ENCODE data around the gene SMIM12.

The SMIM12 gene

DNA sequence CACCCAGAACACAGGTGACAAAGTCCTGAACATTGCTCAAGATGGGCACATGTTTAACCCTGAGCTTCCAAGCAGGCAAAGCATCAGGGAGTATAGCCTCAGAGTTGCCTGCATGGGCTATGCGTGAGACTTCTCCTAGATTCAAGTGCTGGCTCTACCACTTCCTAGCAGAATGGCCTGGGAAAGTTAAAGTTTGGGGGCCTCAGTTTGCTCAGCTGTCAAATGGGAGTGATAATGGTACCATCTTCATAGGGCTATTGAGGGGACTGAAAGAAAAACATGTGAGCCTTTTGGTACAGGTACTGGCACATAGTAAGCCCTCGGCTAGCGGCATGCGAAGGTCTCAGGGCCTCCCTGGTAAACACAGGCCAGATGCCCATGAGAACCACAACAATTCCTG is 28.0 kb upstream of the SMIM12 start:
- no peak for DNase-seq

DNA sequence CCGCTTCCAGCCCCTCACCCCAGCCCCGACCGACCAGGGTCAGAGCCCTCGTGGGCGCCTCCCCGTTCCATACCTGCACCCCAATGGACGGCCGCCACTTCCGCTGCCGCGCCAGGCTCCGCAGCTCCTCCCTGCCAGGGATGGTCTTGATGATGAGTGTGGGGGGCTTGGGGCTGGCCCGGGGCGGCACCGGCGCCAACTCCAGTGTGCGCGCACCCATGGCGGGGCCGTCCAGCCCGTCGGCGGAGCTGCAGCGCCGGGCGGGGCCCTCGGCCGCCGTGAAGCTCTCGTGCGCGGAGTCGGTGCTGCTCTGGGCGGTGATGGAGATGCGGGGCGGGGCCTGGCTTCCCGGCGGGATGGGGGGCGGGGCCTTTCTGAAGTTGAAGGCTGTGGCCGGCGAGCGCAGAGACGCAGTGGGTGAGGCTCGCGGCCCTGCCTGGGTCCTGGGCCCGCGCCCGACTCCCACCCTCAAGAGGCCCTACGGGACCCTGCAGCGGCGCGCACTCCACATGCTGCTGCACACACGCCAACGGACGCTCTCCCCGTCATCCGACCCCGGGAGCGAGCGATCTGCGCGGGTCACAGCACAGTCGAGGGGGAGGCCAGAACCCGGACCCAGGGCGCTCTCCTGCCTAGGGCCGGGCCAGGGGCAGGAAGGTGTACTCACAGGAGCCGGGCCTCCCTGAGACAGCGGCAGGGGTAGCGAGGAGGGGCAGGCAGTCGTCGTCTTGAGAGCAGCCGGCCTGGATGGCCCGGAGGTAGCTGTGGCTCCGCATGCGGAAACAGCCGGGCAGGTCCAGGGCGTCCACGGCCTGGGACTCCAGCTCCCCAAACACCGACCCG is 26.1 kb upstream of the SMIM12 start:
- H3K27ac Mint-ChIP-seq: no peak overlapping the region
- no peaks in the 10 kb centered on the region for H3K36me3 Mint-ChIP-seq (ENCODE audit: low read depth)
- DNase-seq: peak; percentile 73
- peaks cover 38% of the 10 kb centered on the region for H3K27me3 Mint-ChIP-seq
- H3K4me1 Mint-ChIP-seq: peaks cover 3% of the 10 kb centered on the region
- H3K9me3 Mint-ChIP-seq: no peaks in the 10 kb centered on the region
- peak overlapping the region; percentile 65 for H3K4me3 Mint-ChIP-seq
- peak; percentile 79 for ATAC-seq

More for the DNA sequence above, 28.0 kb upstream of the SMIM12 start:
- H3K9me3 Mint-ChIP-seq: peaks cover 12% of the 10 kb centered on the region
- peaks cover 3% of the 10 kb centered on the region for H3K4me1 Mint-ChIP-seq
- H3K27me3 Mint-ChIP-seq: peaks cover 37% of the 10 kb centered on the region
- H3K36me3 Mint-ChIP-seq (ENCODE audit: low read depth): peaks cover 2% of the 10 kb centered on the region
- H3K27ac Mint-ChIP-seq: no peak overlapping the region
- ATAC-seq: no peak
- H3K4me3 Mint-ChIP-seq: no peak overlapping the region

DNA sequence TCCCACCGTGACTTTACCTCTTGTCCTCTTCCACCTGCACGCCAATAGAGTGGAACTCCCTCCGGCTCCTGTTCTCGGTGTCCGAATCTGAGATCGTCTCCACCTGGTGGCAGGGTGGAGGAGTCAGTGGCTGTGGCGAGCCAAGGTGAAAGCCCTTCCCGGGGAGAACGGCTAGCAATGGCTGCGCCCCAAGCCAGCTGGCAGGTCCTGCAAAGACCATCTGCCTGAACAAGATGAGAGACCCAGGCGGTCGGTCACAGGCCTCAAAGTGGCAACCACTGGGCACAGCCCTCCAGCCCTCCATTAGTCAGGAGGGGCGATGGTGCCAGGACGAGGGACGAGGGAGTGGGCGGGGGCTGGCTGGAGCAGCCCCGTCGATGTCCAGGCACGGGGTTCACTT is 25.4 kb upstream of the SMIM12 start:
- DNase-seq: no peak
- H3K36me3 Mint-ChIP-seq (ENCODE audit: low read depth): no peaks in the 10 kb centered on the region
- H3K27me3 Mint-ChIP-seq: peaks cover 39% of the 10 kb centered on the region
- H3K4me1 Mint-ChIP-seq: peaks cover 3% of the 10 kb centered on the region
- no peak overlapping the region for H3K27ac Mint-ChIP-seq
- H3K9me3 Mint-ChIP-seq: no peaks in the 10 kb centered on the region
- no peak for ATAC-seq
- peak overlapping the region; percentile 65 for H3K4me3 Mint-ChIP-seq

DNA sequence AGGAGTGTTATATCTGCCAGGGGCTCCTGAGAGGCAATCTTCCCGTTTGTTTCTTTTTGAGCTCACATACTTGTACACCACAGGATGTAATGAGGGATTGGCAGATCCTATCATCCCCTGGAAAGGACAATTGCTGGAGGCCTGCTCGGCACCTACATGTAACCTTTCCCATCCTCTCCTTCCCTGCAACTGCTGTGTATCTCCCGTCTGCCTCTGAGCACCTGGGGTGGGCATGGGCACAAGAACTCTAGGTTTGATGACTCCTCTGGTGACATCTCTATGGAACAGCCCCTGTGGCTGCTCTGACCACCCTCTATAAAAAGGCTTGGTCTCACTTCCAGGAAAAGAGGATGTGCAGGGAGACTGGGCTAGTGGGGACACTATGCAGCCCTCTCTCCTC is 25.0 kb upstream of the SMIM12 start:
- Mint-ChIP-seq H3K4me3 (peak overlapping the region; percentile 65), H3K36me3 (ENCODE audit: low read depth) (no peaks in the 10 kb centered on the region), H3K4me1 (peaks cover 3% of the 10 kb centered on the region), H3K9me3 (no peaks in the 10 kb centered on the region), H3K27ac (no peak overlapping the region), H3K27me3 (peaks cover 43% of the 10 kb centered on the region)
- ATAC-seq: no peak
- no peak for DNase-seq

DNA sequence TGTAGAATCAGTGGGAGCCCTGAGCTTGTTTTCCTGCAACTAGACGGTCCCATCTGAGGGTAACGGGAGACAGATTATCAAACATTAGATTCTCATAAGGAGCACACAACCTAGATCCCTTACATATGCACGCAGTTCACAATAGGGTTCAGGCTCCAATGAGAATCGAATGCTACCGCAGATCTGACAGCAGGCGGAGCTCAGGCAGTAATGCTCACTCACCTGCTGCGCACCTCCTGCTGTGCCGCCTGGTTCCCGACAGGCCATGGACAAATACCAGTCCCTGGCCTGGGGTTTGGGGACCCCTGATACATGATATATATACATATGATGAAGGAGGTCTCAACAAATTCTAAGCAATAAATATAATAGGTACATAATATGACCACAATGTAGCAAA is 19.7 kb upstream of the SMIM12 start:
- H3K27me3 Mint-ChIP-seq: peaks cover 47% of the 10 kb centered on the region
- no peak for ATAC-seq
- H3K4me1 Mint-ChIP-seq: no peaks in the 10 kb centered on the region
- no peaks in the 10 kb centered on the region for H3K36me3 Mint-ChIP-seq (ENCODE audit: low read depth)
- H3K9me3 Mint-ChIP-seq: no peaks in the 10 kb centered on the region
- DNase-seq: no peak
- H3K27ac Mint-ChIP-seq: no peak overlapping the region
- H3K4me3 Mint-ChIP-seq: no peak overlapping the region

DNA sequence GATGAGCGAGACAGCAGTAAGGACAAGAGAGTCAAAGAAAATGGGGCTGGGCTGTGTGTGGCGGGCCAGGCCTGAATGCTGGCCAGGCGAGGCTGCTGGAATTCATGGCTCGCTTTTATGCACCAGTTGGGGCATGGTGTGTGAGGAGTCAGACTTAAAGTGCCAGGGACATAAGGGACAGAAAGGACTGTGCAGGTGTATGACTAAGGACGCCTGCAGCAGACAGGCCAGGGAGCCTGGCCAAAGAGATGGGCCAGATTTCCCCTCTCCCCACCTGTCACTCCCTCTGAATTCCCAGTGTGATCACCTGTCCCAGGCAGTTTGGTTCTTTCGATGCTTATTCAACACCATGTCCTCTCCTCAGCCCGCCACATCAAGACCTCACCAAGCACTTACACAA is 16.9 kb upstream of the SMIM12 start:
- Mint-ChIP-seq H3K27me3 (peaks cover 42% of the 10 kb centered on the region), H3K9me3 (no peaks in the 10 kb centered on the region), H3K4me1 (peaks cover 3% of the 10 kb centered on the region), H3K36me3 (ENCODE audit: low read depth) (no peaks in the 10 kb centered on the region), H3K4me3 (no peak overlapping the region), H3K27ac (no peak overlapping the region)
- ATAC-seq: no peak
- no peak for DNase-seq

DNA sequence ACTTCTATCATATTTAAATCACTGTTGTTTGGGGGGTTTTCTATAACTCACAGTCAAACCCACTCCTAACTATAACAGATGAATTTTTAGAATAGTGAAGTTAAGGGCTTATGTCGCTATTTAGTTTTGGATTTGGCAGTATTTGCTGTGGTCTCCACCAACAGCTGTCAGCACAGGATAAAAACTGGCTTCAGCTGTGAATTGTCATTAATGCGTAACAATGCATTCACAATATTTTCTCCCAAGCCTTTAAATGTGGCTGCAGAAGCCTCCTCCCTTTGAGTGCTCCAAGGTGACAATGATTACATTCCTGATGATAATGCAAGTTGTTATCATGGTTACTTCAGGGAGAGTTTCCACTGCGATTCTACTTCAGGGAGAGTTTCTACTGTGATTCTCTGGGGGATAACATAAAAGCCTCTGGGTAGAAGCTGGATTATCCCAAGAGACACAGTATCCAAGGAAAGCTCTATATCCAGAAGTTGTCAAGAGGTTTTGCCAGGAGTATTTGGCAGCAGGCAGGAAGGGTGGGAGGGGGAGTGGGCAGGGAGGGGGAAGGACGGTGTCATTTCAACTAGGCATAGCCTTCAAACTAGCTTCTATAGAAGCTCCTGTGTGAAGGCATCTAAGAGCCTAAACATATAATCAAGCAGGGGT is 14.9 kb upstream of the SMIM12 start:
- DNase-seq: no peak
- no peak for ATAC-seq
- no peaks in the 10 kb centered on the region for H3K36me3 Mint-ChIP-seq (ENCODE audit: low read depth)
- H3K27ac Mint-ChIP-seq: no peak overlapping the region
- H3K4me3 Mint-ChIP-seq: no peak overlapping the region
- H3K9me3 Mint-ChIP-seq: no peaks in the 10 kb centered on the region
- peaks cover 41% of the 10 kb centered on the region for H3K27me3 Mint-ChIP-seq
- H3K4me1 Mint-ChIP-seq: peaks cover 8% of the 10 kb centered on the region

DNA sequence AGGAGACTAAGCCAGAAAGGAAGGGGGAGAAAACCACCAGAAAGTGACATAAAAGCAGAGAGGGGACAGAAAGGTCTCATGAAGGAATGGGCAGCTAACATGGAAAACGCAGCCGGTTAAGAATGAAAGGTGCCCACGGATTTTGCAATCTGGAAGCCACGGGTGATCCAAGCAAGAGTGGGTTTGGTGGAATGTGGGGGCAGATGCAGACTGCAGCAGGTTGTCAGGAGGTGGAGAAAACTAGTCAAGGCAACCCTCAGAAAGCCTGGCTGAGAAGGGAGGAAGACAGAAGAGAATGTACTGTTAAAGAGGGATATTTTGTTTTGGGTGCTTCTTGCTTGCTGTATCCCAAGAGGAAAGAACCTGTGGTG is 12.6 kb upstream of the SMIM12 start:
- Mint-ChIP-seq H3K36me3 (ENCODE audit: low read depth) (no peaks in the 10 kb centered on the region), H3K9me3 (no peaks in the 10 kb centered on the region), H3K4me1 (peaks cover 8% of the 10 kb centered on the region), H3K4me3 (no peak overlapping the region), H3K27me3 (peaks cover 33% of the 10 kb centered on the region), H3K27ac (no peak overlapping the region)
- DNase-seq: no peak
- no peak for ATAC-seq

DNA sequence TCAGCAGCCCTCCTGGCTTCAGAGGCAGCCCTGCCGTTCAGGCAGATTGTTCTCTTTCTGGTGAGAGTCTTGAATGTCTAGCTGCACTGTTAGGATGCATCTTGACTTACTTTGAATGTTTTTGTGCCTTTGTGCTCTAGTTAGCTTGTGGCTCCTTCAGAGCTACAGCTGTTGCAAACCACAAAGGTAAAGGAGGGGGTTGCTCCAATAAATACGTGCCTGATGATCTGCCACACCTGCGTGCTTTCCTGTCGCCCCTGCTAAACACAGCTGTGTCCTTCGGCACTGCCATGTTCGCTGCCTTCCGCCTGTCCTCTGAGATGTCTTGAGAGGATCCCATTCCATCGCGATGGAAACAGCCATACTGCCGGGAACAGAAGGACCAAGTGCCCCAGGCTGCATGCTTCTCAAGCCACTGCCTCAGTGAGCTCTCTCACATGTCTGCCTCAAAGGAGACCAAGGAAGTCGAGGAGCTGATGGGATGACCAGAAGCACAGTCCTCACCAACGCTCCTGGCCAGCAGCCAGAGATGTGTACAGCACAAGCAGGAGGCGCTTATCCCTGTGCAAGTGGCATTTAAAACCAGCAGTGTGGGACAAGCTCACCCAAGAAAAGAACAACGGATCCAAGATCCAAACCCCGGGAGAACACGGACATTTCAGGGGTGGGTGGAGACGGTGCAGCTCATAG is 12.0 kb upstream of the SMIM12 start:
- no peak for DNase-seq
- Mint-ChIP-seq H3K4me1 (peaks cover 8% of the 10 kb centered on the region), H3K27ac (no peak overlapping the region), H3K4me3 (no peak overlapping the region), H3K36me3 (ENCODE audit: low read depth) (no peaks in the 10 kb centered on the region), H3K9me3 (no peaks in the 10 kb centered on the region), H3K27me3 (peaks cover 27% of the 10 kb centered on the region)
- no peak for ATAC-seq

DNA sequence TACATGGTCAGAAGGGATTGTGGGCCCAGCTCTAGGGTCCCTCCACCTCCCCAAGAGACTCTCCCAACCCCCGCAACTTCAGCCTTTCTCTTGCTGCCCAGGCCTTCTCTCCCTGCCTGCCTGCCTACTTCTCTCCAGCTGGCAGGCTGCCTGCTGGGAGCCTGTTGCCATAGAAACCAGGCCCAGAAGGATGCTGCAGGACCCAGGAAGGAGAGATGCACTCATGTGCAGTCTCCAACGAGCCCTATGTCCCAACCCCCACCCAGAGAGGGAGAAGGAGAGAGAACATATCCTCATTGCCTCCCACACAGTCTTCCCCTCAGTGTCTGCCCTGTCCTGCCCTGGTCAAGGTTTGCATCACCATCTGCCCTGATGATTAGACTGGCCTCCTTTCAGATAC is 10.8 kb upstream of the SMIM12 start:
- no peak for ATAC-seq
- H3K27ac Mint-ChIP-seq: no peak overlapping the region
- no peak for DNase-seq
- H3K4me1 Mint-ChIP-seq: peaks cover 9% of the 10 kb centered on the region
- H3K4me3 Mint-ChIP-seq: no peak overlapping the region
- no peaks in the 10 kb centered on the region for H3K36me3 Mint-ChIP-seq (ENCODE audit: low read depth)
- peaks cover 18% of the 10 kb centered on the region for H3K27me3 Mint-ChIP-seq
- H3K9me3 Mint-ChIP-seq: no peaks in the 10 kb centered on the region

DNA sequence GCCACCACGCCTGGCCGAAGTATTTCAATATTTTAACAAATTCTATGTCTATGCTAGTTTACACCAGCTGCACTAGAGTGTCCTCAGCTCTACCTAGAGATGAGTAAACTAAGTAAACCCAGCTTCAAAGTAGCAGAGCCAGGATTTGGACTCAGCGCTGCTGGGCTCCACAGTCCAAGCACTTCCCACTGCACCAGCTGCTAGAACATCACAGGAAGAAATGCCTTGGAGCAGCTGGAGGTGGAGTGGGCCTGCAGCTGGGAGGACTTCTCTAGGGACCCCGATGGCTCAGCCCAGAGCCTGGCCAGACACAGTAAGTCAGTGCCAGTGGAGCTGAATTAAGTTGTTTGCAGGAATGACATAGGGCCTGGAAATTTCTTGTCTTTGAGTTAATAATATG is 10.2 kb upstream of the SMIM12 start:
- Mint-ChIP-seq H3K9me3 (no peaks in the 10 kb centered on the region), H3K27ac (no peak overlapping the region), H3K4me1 (peaks cover 12% of the 10 kb centered on the region), H3K4me3 (no peak overlapping the region), H3K27me3 (peaks cover 16% of the 10 kb centered on the region), H3K36me3 (ENCODE audit: low read depth) (no peaks in the 10 kb centered on the region)
- no peak for ATAC-seq
- no peak for DNase-seq

DNA sequence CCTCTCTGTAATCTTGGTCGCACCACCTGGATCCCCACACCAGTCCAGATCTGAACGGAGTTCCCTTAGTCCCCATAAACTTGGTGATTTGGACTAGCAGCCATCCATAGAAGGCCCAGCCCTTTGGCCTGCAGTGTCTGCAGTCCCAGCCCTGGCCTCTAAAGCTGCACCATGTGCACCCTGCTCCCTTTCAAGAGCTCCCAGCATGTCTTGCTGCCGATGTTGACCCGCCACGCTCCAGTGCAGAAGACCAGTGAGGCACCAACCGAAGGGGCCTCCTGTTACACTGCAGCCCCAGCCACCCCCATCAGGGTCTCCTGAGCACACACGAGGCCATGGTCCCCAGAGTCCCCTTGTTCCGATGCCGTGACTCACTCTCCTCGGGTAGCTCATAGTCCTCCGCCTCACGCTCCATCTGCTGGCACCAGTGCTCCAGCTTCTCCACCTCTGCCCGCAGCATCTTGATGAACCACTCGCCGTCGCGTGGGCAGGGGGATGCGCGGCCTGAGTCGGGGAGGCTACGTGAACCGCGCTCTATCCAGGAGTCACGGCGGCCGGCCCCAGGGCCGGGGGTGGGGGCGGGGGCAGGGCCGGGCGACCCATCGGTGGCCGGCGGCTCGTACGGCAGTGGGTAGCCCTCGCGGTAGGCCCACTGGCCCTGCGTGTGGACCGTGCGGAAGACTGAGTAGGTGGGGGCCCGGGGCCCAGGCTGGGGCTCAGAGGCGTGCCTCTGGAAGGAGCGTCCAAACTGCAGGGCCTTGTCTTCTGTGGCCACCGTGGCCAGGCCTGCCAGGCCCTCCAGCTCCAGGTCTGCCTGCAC is 8.9 kb upstream of the SMIM12 start:
- ATAC-seq (no peak), DNase-seq (no peak)
- Mint-ChIP-seq H3K4me1 (peaks cover 25% of the 10 kb centered on the region), H3K9me3 (no peaks in the 10 kb centered on the region), H3K27me3 (peaks cover 16% of the 10 kb centered on the region), H3K36me3 (ENCODE audit: low read depth) (no peaks in the 10 kb centered on the region), H3K4me3 (no peak overlapping the region), H3K27ac (peak overlapping the region; percentile 3)

DNA sequence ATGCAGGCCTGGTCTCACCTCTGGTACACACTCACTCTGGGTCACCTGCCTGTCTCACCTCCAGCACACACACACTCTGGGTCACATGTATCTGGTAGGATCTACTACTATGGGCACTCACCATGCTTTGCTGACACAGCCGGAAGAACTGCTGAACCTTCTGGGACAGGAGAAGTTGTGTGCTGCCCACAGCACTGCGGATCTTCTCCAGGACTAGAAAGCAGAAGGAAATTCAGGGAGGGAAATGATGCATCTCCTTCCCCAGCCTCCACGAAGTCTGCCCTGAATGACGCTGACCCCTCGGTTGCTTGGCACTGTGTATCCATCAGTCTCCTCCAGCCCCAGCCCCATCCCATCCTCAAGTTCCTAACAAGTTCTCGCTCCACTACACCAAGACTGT is 7.9 kb upstream of the SMIM12 start:
- H3K4me1 Mint-ChIP-seq: peaks cover 35% of the 10 kb centered on the region
- H3K27me3 Mint-ChIP-seq: peaks cover 10% of the 10 kb centered on the region
- H3K9me3 Mint-ChIP-seq: no peaks in the 10 kb centered on the region
- no peaks in the 10 kb centered on the region for H3K36me3 Mint-ChIP-seq (ENCODE audit: low read depth)
- H3K27ac Mint-ChIP-seq: no peak overlapping the region
- ATAC-seq (no peak), DNase-seq (no peak)
- H3K4me3 Mint-ChIP-seq: no peak overlapping the region

DNA sequence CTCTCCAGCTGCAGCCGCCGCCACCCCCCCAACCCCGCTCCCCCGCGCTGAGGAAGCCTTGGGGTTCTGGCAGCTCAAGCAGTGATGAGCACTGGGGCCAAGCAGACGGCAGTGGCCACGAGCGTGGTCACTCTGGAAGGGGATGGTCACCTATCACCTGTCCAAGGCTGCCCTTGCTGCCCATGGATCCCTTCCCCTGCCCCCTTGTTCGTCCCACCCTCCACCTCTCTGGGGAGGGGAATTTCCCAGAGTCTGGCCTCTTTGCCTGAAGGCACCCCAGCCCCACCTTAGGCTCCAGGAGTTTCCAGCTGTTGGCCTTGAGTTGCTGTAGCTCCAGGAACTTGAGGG is 7.2 kb upstream of the SMIM12 start:
- H3K4me1 Mint-ChIP-seq: peaks cover 35% of the 10 kb centered on the region
- H3K4me3 Mint-ChIP-seq: no peak overlapping the region
- ATAC-seq: no peak
- DNase-seq: no peak
- H3K27ac Mint-ChIP-seq: no peak overlapping the region
- H3K36me3 Mint-ChIP-seq (ENCODE audit: low read depth): no peaks in the 10 kb centered on the region
- H3K27me3 Mint-ChIP-seq: peaks cover 6% of the 10 kb centered on the region
- no peaks in the 10 kb centered on the region for H3K9me3 Mint-ChIP-seq

Data from activated naive CD8-positive, alpha-beta T cell treated with anti-CD3 and anti-CD28 coated beads, Interleukin-2, amount 50 U/mL, for 24 hours (primary cell).